GM06990 (cell line): ENCODE measurements around the gene EXOC3.
"Not testable (repeated sequence)": the region's sequence is repeated elsewhere in the genome, so short reads cannot be mapped to it uniquely, and the experiment has no call there.

Source experiments
- DNase-seq: peaks from one replicate; pipeline ENCODE4 v3.0.0-alpha.2; 2011; ENCODE audit not compliant: insufficient read length; ENCODE audit errors: extremely low read depth
- H3K27me3 ChIP-seq: replicated peaks from 2 replicates; pipeline ENCODE4 v1.6.0; 2011; ENCODE audit warnings: low read length; ENCODE audit not compliant: control insufficient read depth, insufficient read depth
- H3K36me3 ChIP-seq: 2 replicates; pipeline ENCODE4 v1.5.1; 2011; ENCODE audit warnings: low read length; ENCODE audit not compliant: control insufficient read depth, insufficient read depth
- H3K4me3 ChIP-seq: replicated peaks from 2 replicates; pipeline ENCODE4 v1.5.1; 2011; ENCODE audit warnings: low read depth, mild to moderate bottlenecking, control low read depth, low read length
- CTCF ChIP-seq: IDR thresholded peaks from 2 replicates; pipeline ENCODE4 v1.5.1; 2011; ENCODE audit warnings: low read length, control low read depth, mild to moderate bottlenecking, inconsistent platforms; ENCODE audit not compliant: insufficient read depth, poor library complexity, severe bottlenecking

Gene EXOC3

GRCh38 chr5:401146-402034 lies 41.6 kb upstream of the EXOC3 start:
- DNase-seq: no peak
- peaks cover 9% of the 10 kb centered on the region for H3K36me3 ChIP-seq
- no peak for TF ChIP-seq CTCF

GRCh38 chr5:402219-402614 lies 40.8 kb upstream of the EXOC3 start:
- DNase-seq, H3K36me3 ChIP-seq, H3K27me3 ChIP-seq, H3K4me3 ChIP-seq: not testable (repeated sequence)

More at GRCh38 chr5:401146-402034, 41.6 kb upstream of the EXOC3 start:
- Histone ChIP-seq H3K27me3 (no peaks in the 10 kb centered on the region), H3K4me3 (no peak overlapping the region)

DNA sequence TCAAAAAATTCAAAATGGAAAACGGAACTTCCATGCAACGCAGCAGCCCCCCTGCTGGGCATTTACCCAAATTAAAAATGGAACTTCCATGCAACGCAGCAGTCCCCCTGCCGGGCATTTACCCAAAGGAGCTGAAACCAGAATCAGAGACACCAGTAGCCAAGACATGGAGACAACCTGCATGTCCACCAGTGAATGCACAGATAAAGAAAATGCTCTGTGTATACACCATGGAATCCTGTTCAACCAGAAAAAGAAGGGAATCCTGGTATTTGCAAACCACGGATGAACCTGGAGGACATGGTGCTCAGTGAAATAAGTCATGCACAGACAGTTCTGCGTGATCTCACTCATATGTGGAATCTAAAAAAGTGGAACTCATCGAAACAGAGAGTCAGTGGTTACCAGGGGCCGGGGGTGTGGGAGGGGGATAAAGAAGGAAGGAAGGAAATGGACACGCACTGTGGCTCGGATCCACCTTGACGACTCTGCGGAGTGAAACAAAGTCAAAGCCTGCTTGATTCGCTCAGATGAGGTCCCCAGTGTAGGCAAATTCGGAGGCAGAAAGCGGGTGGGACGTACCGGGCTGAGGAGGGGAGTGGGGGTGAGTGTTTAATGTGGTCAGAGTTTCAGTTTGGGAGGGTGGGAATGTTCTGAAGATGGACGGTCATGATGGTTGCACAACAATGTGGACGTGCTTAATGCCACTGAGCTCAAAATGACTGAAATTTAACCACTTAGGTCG lies 40.2 kb upstream of the EXOC3 start:
- DNase-seq: peak; percentile 75
- peaks cover 9% of the 10 kb centered on the region for H3K36me3 ChIP-seq
- no peaks in the 10 kb centered on the region for H3K27me3 ChIP-seq
- no peak overlapping the region for H3K4me3 ChIP-seq
- peak; percentile 37 for TF ChIP-seq CTCF

GRCh38 chr5:403995-404394 lies 39.0 kb upstream of the EXOC3 start:
- no peak for TF ChIP-seq CTCF
- Histone ChIP-seq H3K27me3 (no peaks in the 10 kb centered on the region), H3K4me3 (no peak overlapping the region), H3K36me3 (peaks cover 8% of the 10 kb centered on the region)
- no peak for DNase-seq

DNA sequence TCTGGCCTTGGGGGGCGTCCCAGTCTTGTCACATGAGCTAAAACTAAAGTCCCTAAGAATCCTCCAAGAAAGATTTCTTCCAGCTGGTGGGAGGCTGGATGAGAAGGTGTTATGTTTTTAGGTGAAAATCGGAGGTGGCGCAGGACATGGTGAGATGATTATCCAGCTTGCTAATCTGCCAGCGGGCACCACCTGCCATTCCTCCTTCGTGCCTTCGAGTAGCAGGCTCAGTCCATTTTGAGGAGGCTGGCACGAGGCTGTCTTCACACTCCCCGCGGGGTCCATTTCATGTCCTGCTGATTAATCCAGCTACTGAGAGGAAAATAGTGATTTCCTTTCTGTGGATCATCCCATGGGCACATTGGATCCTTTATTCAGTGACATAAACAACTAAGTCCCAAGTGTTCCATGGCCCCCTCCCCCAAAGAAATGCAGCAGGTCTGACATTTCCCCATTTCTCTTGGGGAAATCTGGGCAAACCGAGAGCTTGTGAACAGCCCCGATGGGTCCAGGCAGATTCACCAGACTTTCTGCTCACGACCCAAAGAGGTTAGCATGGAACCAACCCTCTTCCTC lies 38.2 kb upstream of the EXOC3 start:
- Histone ChIP-seq H3K27me3 (no peaks in the 10 kb centered on the region), H3K36me3 (peaks cover 6% of the 10 kb centered on the region), H3K4me3 (no peak overlapping the region)
- TF ChIP-seq CTCF: no peak
- no peak for DNase-seq

GRCh38 chr5:405421-405820 lies 37.6 kb upstream of the EXOC3 start:
- Histone ChIP-seq H3K4me3 (no peak overlapping the region), H3K36me3 (peaks cover 6% of the 10 kb centered on the region), H3K27me3 (no peaks in the 10 kb centered on the region)
- no peak for DNase-seq
- TF ChIP-seq CTCF: no peak
